BJ (cell line): ENCODE data around the gene MTNR1A. TPM values are rescaled to one million over a fixed set of nuclear protein-coding genes. Genes with fewer than 3 reads are reported as not detected.
"Not testable (repeated sequence)": the region's sequence is repeated elsewhere in the genome, so short reads cannot be mapped to it uniquely, and the experiment has no call there.

ENCODE experiments used
- CTCF ChIA-PET: fragments of 350-600 bp; formaldehyde crosslinking; extraction: SDS; loops from one replicate; lab custom pipeline; 2021; ENCODE audit warnings: antibody characterized with exemption, inconsistent platforms; lab: Yijun Ruan, JAX
- POLR2A ChIA-PET: fragments of 300-600 bp; sonication (Branson Sonifier 250); formaldehyde crosslinking; extraction: SDS; loops from one replicate; lab custom pipeline; 2021; ENCODE audit warnings: antibody characterized with exemption; lab: Charles Lee
- DNase-seq: peaks from one replicate; pipeline ENCODE4 v3.0.0-alpha.2; 2011; ENCODE audit warnings: low read depth
- H3K27me3 ChIP-seq: 2 replicates; pipeline ENCODE4 v1.6.0; 2011; ENCODE audit warnings: low read length; ENCODE audit not compliant: control insufficient read depth, insufficient read depth
- H3K36me3 ChIP-seq: 2 replicates; pipeline ENCODE4 v1.5.1; 2011; ENCODE audit warnings: low read length; ENCODE audit not compliant: control insufficient read depth, insufficient read depth
- H3K4me3 ChIP-seq: 2 replicates; pipeline ENCODE4 v1.5.1; 2011; ENCODE audit warnings: low read depth, mild to moderate bottlenecking, control low read depth, low read length
- polyA plus RNA-seq: library from polyadenylated mRNA; depleted of rRNA; stranded (reverse); fragments of >200 nt; gene quantifications from 2 replicates; pipeline ENCODE4 v1.2.3, GENCODE V29; 2011
- TF ChIP-seq, protein P1 (sequence below): IDR thresholded peaks from 2 replicates; pipeline ENCODE4 v1.5.1; 2011; ENCODE audit warnings: low read depth, mild to moderate bottlenecking, control low read depth, inconsistent platforms, low read length, moderate library complexity; ENCODE audit not compliant: insufficient read depth

Gene MTNR1A
- polyA plus RNA-seq, 1 experiment, result 0.06 TPM

- DNase-seq, result no peak
- Histone ChIP-seq H3K36me3 (no peaks in the 10 kb centered on the region), H3K27me3 (no peaks in the 10 kb centered on the region), H3K4me3 (no peak overlapping the region)
- CTCF ChIA-PET, result no interaction called here
- POLR2A ChIA-PET, result no interaction called here
- TF ChIP-seq, protein P1, sequence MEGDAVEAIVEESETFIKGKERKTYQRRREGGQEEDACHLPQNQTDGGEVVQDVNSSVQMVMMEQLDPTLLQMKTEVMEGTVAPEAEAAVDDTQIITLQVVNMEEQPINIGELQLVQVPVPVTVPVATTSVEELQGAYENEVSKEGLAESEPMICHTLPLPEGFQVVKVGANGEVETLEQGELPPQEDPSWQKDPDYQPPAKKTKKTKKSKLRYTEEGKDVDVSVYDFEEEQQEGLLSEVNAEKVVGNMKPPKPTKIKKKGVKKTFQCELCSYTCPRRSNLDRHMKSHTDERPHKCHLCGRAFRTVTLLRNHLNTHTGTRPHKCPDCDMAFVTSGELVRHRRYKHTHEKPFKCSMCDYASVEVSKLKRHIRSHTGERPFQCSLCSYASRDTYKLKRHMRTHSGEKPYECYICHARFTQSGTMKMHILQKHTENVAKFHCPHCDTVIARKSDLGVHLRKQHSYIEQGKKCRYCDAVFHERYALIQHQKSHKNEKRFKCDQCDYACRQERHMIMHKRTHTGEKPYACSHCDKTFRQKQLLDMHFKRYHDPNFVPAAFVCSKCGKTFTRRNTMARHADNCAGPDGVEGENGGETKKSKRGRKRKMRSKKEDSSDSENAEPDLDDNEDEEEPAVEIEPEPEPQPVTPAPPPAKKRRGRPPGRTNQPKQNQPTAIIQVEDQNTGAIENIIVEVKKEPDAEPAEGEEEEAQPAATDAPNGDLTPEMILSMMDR, result no peak
Measured at GRCh38 chr4:186543206-186543605, 12.2 kb downstream of the MTNR1A start.

GRCh38 chr4:186541801-186542200, 13.6 kb downstream of the MTNR1A start:
- ChIA-PET CTCF (no interaction called here), POLR2A (no interaction called here)
- H3K36me3 ChIP-seq, result no peaks in the 10 kb centered on the region

DNA sequence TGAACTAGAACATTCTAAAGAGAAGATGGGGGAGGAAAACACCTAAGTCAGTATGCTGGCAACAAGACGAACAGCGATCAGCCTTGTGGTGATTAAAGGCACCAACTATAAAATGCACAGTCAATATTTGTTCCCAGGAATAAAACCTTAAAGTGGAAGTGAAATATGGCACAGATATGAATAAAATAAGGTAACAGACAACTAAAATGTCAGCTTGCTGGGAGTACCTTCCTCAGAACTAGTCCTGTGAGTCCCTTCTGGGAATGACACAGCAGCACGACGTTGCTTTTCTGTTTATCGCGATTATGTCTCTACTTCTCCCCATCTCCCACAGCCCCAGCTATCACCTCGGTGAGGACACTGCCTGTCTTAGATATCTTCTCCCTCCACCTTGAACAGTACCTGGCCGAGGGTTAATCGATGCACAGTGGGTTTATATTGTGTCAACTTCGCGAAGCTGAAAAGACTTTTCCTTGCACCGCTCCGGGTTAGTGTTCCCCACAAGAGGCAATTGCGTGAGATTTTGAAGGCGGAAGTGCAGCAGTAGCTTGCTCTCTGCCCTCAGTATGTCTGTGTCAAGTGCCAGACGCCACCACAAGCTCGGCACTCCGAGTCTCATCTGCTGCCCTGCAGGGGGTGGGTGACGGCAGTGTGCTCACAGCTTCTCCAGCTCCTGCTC, 17.4 kb downstream of the MTNR1A start:
- TF ChIP-seq, protein P1, result no peak
- DNase-seq, result no peak
- CTCF ChIA-PET, result interaction anchor here (1.1 kb wide), 1 partner anchor 64 kb away, joined by 3 read pairs; no protein-coding TSS in a partner anchor
- Histone ChIP-seq H3K4me3 (no peak overlapping the region), H3K36me3 (no peaks in the 10 kb centered on the region), H3K27me3 (no peaks in the 10 kb centered on the region)
- POLR2A ChIA-PET, result no interaction called here

More at GRCh38 chr4:186541801-186542200, 13.6 kb downstream of the MTNR1A start:
- Histone ChIP-seq H3K4me3 (no peak overlapping the region), H3K27me3 (no peaks in the 10 kb centered on the region)
- TF ChIP-seq, protein P1, result no peak
- no peak for DNase-seq

- ChIA-PET POLR2A (no interaction called here), CTCF (no interaction called here)
- H3K36me3 ChIP-seq, result no peaks in the 10 kb centered on the region
- H3K27me3 ChIP-seq, result no peaks in the 10 kb centered on the region
- TF ChIP-seq, protein P1, result no peak
- DNase-seq, result no peak
- H3K4me3 ChIP-seq, result no peak overlapping the region
Measured at GRCh38 chr4:186536285-186536684, 19.1 kb downstream of the MTNR1A start.

- CTCF ChIA-PET, result no interaction called here
- TF ChIP-seq, protein P1, result no peak
- no peak for DNase-seq
Measured at GRCh38 chr4:186534056-186534455, 21.3 kb downstream of the MTNR1A start.

GRCh38 chr4:186523927-186524326, 31.4 kb downstream of the MTNR1A start:
- DNase-seq, H3K4me3 ChIP-seq, CTCF ChIA-PET, POLR2A ChIA-PET, H3K36me3 ChIP-seq, H3K27me3 ChIP-seq: not testable (repeated sequence)

More at GRCh38 chr4:186534056-186534455, 21.3 kb downstream of the MTNR1A start:
- Histone ChIP-seq H3K36me3 (no peaks in the 10 kb centered on the region), H3K27me3 (no peaks in the 10 kb centered on the region), H3K4me3 (no peak overlapping the region)
- POLR2A ChIA-PET, result no interaction called here
